ENCODE measurements around the gene MRGPRG.

The MRGPRG gene

DNA sequence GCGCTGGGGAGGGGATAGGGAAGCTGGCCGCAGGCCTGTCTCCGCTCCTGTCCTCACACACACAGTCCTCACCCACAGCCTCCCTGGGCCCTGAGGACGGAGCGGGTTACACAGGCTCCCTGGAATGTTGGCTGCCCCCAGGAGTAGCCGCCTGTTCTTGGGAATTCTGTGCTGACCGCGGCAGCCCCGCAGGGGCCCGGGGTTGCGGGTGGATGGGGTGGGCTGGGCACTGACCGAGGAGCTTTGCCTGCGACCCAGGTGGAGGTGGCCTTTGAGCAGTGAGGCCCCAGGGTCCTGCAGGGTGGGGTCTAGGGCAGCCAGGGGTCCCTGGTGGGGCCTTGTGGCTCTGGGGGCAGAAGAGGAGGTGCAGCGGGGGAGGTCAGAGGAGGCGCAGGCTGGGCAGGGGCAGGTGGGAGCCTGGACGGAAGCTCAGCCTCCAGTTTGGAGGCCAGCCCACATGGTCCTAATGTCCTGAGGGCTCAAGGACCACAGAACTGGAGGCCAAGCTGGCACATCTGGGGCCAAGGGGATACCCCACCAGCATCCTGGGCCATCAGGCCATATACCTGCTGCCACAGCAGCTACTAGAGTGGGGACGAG, 6.6 kb upstream of the MRGPRG start:
- DNase-seq: no peak

GRCh38 chr11:3224401-3225057, 5.9 kb upstream of the MRGPRG start:
- peak; percentile 71 for DNase-seq

DNA sequence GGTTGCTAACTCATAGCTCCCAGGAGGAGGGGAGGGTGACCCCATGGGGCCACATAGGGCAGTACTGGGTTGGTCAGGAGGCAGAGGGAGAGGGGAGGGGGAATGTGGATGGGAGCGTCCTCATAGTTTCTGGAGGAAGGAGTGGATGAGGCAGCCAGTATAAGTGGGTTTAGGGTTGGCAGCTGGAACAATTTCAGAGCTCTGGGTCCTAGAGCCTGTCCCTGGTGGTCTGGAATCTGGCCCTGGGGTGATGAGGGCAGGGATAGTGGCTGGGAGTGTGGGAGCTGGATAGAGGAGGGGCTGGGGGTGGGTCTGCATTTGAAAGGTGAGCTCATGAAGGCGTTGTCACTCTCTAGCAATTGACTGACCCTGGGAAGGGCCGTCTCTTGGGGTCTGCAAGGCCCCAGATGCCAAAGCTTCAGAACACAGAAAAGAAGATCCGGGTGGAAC, 5.3 kb upstream of the MRGPRG start:
- DNase-seq: no peak

- DNase-seq: no peak
Observed at GRCh38 chr11:3222941-3223915, 4.6 kb upstream of the MRGPRG start.

- no peak for DNase-seq
Observed at GRCh38 chr11:3222003-3222855, 3.6 kb upstream of the MRGPRG start.

DNA sequence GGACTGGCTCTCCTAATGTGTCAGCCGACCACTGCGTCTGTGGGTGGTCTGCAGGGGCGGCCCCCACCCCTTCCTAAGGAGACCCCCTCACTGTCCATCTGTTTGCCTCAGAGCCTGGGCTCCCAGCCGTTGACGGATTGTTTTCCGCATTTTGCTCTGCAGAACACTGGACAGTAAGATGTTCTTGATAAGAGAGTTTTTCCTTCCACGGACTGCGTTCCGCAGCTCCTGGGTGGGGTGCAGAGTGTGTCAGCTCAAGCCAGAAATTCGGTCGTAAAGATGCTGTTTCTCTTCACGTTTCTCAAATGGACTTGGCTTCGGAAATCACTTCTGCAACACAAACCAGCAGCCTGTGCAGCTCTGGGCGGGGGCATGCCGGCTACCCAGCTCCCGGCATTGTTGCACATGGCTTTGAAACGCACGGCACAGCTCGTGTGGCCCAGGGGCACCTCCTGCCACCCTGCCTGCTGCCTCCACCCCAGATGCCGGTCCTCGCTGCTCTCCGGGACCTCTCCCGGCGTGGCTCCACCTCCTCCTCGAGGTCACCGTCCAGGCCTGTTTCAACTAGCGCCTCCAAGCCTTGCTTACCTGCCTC, 2.9 kb upstream of the MRGPRG start:
- DNase-seq: no peak

DNA sequence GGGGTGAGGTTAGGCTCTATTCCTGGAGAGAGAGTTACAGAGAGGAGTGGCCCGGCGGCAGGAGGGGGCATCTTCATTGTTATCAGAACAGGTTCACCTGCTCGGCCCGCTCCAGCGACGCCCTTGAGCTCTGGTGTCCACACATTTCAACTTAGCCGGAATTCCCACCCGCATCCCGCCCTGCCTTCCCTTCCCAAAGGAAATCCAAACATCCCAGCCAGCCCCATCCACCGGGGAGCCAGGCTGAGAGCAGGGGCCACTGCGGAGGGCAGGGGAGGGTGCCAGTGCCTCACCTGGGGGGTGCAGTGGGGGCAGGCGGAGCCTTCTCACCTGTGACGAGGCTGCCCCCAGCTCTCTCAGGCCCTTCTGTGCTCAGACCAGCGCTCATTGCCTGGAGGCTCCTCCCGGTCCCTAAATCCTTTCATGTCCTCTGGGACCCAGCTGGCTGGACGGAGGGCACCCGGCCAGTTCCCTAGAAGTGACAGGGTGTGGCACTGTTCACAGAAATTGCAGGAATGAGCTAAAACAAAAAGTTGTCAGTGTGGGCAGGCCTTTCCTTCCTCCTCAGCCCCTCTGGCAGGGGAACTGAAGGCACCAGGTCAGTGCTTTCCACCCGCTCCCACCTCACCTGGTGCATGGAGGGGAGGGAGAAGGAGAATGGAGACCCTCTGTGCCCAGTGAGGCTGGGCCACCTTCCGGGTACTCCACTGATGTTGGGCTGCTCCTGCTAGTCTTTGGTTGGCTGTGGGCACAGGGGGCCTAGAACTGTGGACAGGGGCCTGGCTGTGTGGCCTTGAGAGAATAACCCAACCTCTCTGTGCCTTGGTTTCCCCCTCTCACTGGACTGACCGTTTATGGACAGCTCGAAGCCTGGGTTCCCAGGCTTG, 2.2 kb upstream of the MRGPRG start:
- no peak for DNase-seq

- DNase-seq: no peak
Observed at GRCh38 chr11:3220101-3220500, 1.5 kb upstream of the MRGPRG start.

DNA sequence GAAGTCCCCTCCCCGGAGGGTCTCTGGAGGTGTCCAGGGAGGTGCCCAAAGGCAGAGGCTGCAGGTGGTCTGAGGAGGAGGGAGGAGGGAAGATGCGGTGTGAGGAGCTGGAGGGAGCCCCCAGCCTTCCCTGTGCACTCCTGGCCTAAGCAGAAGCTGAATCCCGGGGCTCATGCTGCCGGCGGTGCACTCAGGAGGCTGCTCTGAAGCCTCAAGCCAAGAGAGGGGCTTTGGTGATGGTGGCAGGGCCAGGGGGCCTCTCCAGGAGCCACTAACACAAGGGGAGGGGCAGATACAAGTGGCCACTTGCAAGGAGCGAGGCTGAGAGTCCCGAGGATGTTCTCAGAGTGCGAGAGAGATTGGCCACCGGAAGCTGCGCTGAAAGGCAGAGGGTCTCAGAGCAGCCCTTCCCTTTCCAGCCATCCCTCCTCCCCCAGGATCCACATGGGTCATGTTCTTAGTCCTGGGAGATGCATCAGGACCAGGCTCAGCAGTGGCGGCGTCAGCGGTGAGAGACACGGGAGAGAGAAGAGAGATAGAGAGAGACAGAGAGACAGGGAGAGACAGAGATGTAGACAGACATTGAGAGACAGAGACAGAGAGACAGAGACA, 774 bp upstream of the MRGPRG start:
- no peak for DNase-seq

GRCh38 chr11:3217818-3218482, 663 bp downstream of the MRGPRG start:
- DNase-seq: no peak

DNA sequence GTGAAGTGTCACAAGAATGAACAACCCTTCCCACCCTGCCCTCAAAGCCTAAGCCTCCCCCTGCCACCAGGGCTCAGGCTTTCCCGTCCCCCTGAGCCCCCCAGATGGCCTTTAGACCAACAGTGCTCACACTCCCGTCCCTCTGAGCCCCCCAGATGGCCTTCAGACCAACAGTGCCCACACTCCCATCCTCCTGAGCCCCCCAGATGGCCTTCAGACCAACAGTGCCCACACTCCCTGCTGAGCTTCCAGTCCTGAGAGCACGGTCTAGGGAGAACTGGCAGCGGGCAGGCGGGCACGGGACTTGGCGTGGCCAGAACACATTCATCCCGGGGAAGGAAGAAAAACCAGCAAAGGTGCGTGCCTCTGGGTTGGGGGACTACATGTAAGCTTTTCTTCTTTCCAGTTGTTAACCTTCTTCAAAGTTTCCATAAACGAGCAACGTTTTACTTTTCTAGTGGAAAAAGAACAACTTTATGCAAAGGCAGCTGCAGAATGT, 2.5 kb downstream of the MRGPRG start:
- DNase-seq: no peak

DNA sequence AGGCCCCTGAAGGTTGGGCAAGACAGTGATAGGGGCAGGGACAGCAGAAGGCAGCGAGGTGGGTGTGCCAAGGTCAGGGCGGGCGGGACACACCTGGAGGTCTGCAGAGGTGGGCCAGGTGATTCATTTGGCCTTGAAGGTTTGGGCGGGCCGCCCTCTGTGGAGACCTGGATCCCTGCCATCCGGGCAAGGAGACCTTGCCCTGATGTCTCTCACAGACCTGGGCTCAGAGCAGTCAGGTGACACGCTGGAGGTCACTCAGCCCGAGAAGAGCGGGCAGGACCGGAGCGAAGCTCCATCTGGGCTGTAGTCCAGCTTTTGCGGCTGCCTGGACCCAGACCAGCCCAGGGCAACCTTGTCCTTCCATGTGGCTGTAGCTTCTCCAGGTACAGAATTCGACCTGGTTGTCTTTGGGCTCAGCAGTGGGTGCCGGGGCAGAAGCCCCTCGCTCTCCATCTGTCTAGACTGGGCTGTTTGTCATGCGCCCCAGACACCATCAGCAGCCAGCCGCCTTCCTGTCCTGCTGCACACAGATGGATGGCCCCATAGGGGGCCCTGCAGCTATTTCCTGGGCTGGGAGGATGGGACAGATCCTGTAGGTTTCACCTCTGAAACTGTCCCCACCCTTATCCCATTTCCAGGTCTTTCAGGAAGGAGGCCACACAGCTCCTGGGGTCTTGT, 3.1 kb downstream of the MRGPRG start:
- no peak for DNase-seq

DNA sequence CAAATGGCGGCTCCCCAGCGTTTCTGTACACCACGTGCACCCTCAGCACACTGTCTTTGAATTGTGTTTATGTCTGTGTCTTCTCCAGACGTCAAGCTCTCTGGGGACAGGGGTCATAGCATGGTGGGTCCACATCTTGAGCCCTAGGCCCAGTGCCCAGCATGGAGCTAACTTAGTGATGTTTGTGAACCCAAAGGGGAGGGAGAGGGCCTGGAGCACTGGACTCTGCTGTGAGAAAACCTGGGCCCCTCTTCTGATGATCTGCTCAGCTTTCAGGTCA, 4.3 kb downstream of the MRGPRG start:
- no peak for DNase-seq

- DNase-seq: no peak
Observed at GRCh38 chr11:3213659-3214419, 4.8 kb downstream of the MRGPRG start.

GRCh38 chr11:3208272-3208671, 10.3 kb downstream of the MRGPRG start:
- no peak for DNase-seq

GRCh38 chr11:3207526-3208189, 11.0 kb downstream of the MRGPRG start:
- no peak for DNase-seq

DNA sequence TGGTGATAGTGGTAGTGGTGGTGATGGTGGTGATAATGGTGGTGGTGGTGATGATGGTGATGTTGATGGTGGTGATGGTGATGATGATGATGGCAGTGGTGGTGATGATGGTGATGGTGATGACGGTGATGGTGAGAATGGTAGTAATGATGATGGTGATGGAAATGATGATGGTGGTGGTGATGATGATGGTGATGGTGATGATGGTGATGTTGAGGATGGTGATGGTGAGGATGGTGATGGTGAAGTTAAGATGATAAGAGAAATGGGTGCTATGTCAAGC, 11.8 kb downstream of the MRGPRG start:
- DNase-seq: no peak

- no peak for DNase-seq
Observed at GRCh38 chr11:3206156-3206921, 12.3 kb downstream of the MRGPRG start.
